Measurements from ENCODE around the gene ARSJ. TPM values are rescaled to one million over a fixed set of nuclear protein-coding genes. Genes with fewer than 3 reads are reported as not detected.
"Not testable (repeated sequence)": the region's sequence is repeated elsewhere in the genome, so short reads cannot be mapped to it uniquely, and the experiment has no call there.

ARSJ gene
- total and polyA plus RNA-seq, 2 experiments from 2014 or later, result 0.30 TPM; not detected in 1

DNA sequence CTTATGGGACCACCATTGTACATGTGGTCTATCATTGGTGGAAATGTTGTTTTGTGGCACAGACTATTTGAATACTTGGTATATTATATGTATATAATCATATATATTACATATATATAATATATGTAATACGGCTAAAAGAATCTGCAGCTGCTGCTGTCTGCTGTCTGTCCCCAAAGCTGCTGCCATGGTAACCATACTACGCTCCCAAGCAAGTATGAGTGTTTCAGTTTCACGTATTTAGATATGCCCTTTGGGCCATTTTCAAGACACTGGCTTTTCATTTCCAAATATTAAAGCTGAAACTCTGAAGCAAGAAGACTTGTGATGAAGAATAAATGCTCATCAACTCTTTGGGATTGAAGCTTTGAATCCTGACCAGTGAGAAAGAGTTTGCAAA, 42.0 kb upstream of the ARSJ start:
- no peaks in the 10 kb centered on the region for H3K27me3 ChIP-seq
- no peak for DNase-seq (ENCODE audit: low read depth in 1 of 2, low spot score in 1 of 2)
- no peaks in the 10 kb centered on the region for H3K36me3 ChIP-seq
- H3K27ac ChIP-seq, result no peak overlapping the region
- H3K4me1 ChIP-seq (ENCODE audit: low read depth), result no peaks in the 10 kb centered on the region
- no peak overlapping the region for H3K4me3 ChIP-seq
- TF ChIP-seq CTCF (IDR thresholded peaks at IDR 0.05; ENCODE audit: low read depth, low read length), result no peak
- no peaks in the 10 kb centered on the region for H3K9me3 ChIP-seq (ENCODE audit: low read depth)

GRCh38 chr4:114019969-114020358, 40.5 kb upstream of the ARSJ start:
- Histone ChIP-seq H3K36me3 (no peaks in the 10 kb centered on the region), H3K9me3 (ENCODE audit: low read depth) (no peaks in the 10 kb centered on the region), H3K27ac (no peak overlapping the region), H3K27me3 (no peaks in the 10 kb centered on the region), H3K4me1 (ENCODE audit: low read depth) (no peaks in the 10 kb centered on the region), H3K4me3 (no peak overlapping the region)
- no peak for TF ChIP-seq CTCF (IDR thresholded peaks at IDR 0.05; ENCODE audit: low read depth, low read length)
- DNase-seq (ENCODE audit: low read depth in 1 of 2, low spot score in 1 of 2), result no peak

- DNase-seq (ENCODE audit: low read depth in 1 of 2, low spot score in 1 of 2), result peak in 1 of 2 donors; percentile 62
- Histone ChIP-seq H3K36me3 (no peaks in the 10 kb centered on the region), H3K27ac (no peak overlapping the region), H3K4me3 (no peak overlapping the region), H3K4me1 (ENCODE audit: low read depth) (no peaks in the 10 kb centered on the region), H3K9me3 (ENCODE audit: low read depth) (no peaks in the 10 kb centered on the region), H3K27me3 (no peaks in the 10 kb centered on the region)
- no peak for TF ChIP-seq CTCF (IDR thresholded peaks at IDR 0.05; ENCODE audit: low read depth, low read length)
Measured at GRCh38 chr4:114019276-114019968, 40.0 kb upstream of the ARSJ start.

- Histone ChIP-seq H3K27me3 (no peaks in the 10 kb centered on the region), H3K9me3 (ENCODE audit: low read depth) (no peaks in the 10 kb centered on the region), H3K36me3 (no peaks in the 10 kb centered on the region), H3K27ac (no peak overlapping the region), H3K4me3 (no peak overlapping the region), H3K4me1 (ENCODE audit: low read depth) (no peaks in the 10 kb centered on the region)
- TF ChIP-seq CTCF (IDR thresholded peaks at IDR 0.05; ENCODE audit: low read depth, low read length), result no peak
- DNase-seq (ENCODE audit: low read depth in 1 of 2, low spot score in 1 of 2), result peak in 1 of 2 donors; percentile 11
Measured at GRCh38 chr4:114017120-114017917, 37.9 kb upstream of the ARSJ start.

DNA sequence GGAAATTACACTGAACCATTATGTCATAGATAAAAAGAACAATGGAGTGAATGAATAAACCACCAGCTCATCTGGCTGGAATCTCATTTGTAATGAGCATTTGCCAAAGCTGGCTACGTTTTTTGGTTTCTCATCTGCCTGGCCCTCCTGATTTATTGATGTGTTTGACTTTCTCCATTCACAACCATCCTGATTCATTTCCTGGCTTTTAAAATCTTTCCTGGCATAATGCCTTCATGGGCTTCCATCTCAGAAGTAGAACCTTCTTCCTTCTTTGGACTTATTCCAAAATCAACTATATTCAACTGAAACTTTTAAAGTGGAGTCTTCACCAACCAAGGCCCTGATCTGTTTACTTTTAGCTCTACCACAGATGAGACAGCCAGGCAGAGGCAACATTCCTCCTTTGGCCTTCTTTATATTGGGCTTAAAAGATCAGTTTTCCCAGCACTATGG, 36.0 kb upstream of the ARSJ start:
- Histone ChIP-seq H3K4me3 (no peak overlapping the region), H3K27ac (no peak overlapping the region), H3K4me1 (ENCODE audit: low read depth) (no peaks in the 10 kb centered on the region), H3K27me3 (no peaks in the 10 kb centered on the region), H3K9me3 (ENCODE audit: low read depth) (no peaks in the 10 kb centered on the region), H3K36me3 (no peaks in the 10 kb centered on the region)
- TF ChIP-seq CTCF (IDR thresholded peaks at IDR 0.05; ENCODE audit: low read depth, low read length), result no peak
- DNase-seq (ENCODE audit: low read depth in 1 of 2, low spot score in 1 of 2), result peak in 1 of 2 donors; percentile 94

- H3K4me3 ChIP-seq; H3K4me1 ChIP-seq (ENCODE audit: low read depth); H3K27ac ChIP-seq; H3K9me3 ChIP-seq (ENCODE audit: low read depth); DNase-seq (ENCODE audit: low read depth in 1 of 2, low spot score in 1 of 2); H3K27me3 ChIP-seq; H3K36me3 ChIP-seq: not testable (repeated sequence)
Measured at GRCh38 chr4:114013201-114013600, 33.8 kb upstream of the ARSJ start.
